Astrocyte of the cerebellum (primary cell): ENCODE measurements around the gene ZNF862.

ENCODE experiments used
- DNase-seq: peaks from one replicate; pipeline ENCODE4 v3.0.0-alpha.2; 2011; ENCODE audit warnings: low read depth
- H3K4me3 ChIP-seq: 2 replicates; pipeline ENCODE4 v1.5.1; 2011; ENCODE audit warnings: mild to moderate bottlenecking, low read depth, low read length, moderate library complexity
- CTCF ChIP-seq: IDR thresholded peaks from 2 replicates; pipeline ENCODE4 v1.5.1; 2012; ENCODE audit warnings: low read length, low read depth, moderate library complexity, mild to moderate bottlenecking; ENCODE audit errors: missing control alignments
- in situ Hi-C: cut with HindIII; loops from 2 replicates; pipeline ENCODE4 v1.10.0; 2017; ENCODE audit warnings: low sequenced_read_pairs

ZNF862 gene

GRCh38 chr7:149846436-149847046, 8.4 kb downstream of the ZNF862 start:
- no peak for TF ChIP-seq CTCF
- no peak for DNase-seq
- no peak overlapping the region for H3K4me3 ChIP-seq
- in situ Hi-C loops, result no loop called here

- in situ Hi-C loops, result no loop called here
- H3K4me3 ChIP-seq, result no peak overlapping the region
- TF ChIP-seq CTCF, result no peak
- no peak for DNase-seq
Measured at GRCh38 chr7:149849174-149849573, 11.0 kb downstream of the ZNF862 start.

DNA sequence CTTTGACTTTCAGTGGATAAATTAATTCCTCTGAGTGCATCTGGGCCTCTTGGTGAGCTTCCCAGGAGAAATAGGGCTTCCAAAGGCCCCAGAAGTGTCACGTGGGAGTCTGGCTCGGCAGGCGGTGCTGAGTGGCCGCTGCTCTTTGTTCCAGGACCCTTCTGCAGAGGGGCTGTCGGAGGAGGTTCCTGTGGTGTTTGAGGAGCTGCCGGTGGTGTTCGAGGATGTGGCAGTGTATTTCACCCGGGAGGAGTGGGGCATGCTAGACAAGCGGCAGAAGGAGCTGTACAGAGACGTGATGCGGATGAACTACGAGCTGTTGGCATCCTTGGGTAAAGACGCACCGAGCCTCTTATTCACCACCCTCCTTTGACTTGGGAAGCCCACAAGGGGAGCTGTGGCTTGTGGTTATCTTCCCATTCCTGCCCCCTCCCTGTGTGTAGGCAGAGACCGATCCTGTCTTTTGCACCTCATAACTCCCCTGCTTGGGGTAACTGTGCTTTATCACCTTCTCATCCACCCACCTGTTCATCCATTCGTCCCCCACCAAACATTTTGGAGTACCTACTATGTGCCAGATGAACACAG, 11.9 kb downstream of the ZNF862 start:
- in situ Hi-C loops, result no loop called here
- DNase-seq, result no peak
- no peak overlapping the region for H3K4me3 ChIP-seq
- TF ChIP-seq CTCF, result peak; percentile 20

GRCh38 chr7:149850716-149851115, 12.5 kb downstream of the ZNF862 start:
- in situ Hi-C loops, result no loop called here

GRCh38 chr7:149851449-149851848, 13.3 kb downstream of the ZNF862 start:
- DNase-seq, result no peak
- in situ Hi-C loops, result no loop called here
- H3K4me3 ChIP-seq, result no peak overlapping the region
- TF ChIP-seq CTCF, result no peak

More at GRCh38 chr7:149850716-149851115, 12.5 kb downstream of the ZNF862 start:
- H3K4me3 ChIP-seq, result no peak overlapping the region
- DNase-seq, result no peak
- TF ChIP-seq CTCF, result no peak

DNA sequence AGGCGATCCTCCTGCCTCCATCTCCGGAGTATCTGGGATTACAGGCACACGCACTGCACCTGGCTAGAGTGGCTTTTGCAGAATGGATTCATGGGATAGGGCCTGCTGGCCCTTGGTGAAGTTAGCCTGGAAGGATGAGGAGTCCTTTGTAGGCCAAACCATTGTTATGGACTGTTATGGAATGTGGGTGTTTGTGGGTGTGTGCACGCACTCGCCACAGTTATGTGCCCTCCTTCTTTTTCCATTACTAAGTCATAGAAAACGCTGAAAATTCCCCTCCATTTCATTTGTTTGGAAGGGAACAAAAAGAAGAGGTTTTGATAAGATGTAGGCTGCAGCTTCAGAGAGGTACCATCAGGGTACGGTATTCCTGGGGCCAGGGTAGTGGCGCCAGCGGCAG, 15.0 kb downstream of the ZNF862 start:
- in situ Hi-C loops, result no loop called here
- no peak for TF ChIP-seq CTCF
- DNase-seq, result no peak
- H3K4me3 ChIP-seq, result no peak overlapping the region
